Measurements from ENCODE around the gene GPC6.

DNA sequence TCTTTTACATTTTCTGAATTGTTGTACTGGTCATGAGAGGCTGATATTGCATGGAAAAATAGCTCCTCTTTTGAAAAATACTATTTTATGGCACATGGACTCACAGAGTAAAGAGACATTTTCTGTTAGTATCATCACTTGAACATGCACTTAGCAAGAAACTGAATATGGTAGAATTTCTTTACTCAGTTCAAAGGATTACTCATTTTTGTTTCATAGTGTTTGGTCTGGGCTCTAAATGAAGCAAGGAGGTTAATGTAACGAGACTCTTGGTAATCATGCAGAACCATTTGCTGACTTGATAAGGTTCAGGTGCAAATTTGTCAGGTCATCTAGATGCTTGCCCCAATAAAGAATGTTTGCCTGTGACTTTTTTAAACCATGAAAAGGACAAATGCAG is 63.2 kb downstream of the GPC6 start:
- TF ChIP-seq, protein P1, sequence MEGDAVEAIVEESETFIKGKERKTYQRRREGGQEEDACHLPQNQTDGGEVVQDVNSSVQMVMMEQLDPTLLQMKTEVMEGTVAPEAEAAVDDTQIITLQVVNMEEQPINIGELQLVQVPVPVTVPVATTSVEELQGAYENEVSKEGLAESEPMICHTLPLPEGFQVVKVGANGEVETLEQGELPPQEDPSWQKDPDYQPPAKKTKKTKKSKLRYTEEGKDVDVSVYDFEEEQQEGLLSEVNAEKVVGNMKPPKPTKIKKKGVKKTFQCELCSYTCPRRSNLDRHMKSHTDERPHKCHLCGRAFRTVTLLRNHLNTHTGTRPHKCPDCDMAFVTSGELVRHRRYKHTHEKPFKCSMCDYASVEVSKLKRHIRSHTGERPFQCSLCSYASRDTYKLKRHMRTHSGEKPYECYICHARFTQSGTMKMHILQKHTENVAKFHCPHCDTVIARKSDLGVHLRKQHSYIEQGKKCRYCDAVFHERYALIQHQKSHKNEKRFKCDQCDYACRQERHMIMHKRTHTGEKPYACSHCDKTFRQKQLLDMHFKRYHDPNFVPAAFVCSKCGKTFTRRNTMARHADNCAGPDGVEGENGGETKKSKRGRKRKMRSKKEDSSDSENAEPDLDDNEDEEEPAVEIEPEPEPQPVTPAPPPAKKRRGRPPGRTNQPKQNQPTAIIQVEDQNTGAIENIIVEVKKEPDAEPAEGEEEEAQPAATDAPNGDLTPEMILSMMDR (IDR thresholded peaks at IDR 0.05; ENCODE audit: insufficient read depth, low read length), result no peak
- TF ChIP-seq GABPA (IDR thresholded peaks at IDR 0.05; ENCODE audit: low read depth) (no peak), POLR2AphosphoS5 (IDR thresholded peaks at IDR 0.05; ENCODE audit: low read depth) (no peak)

All from HL-60 (cell line).